B cell (primary cell): ENCODE results near the gene HERC2. TPM values are rescaled to one million over a fixed set of nuclear protein-coding genes. Genes with fewer than 3 reads are reported as not detected.

ENCODE experiments used
- ATAC-seq: fragments of 200-7000 bp; cut with Tn5 transposase; one replicate; pipeline ENCODE4 v1.10.0; 2021; ENCODE audit warnings: low read depth, mild to moderate bottlenecking, moderate number of reproducible peaks, moderate library complexity
- CTCF ChIA-PET: fragments of 350-600 bp; sonication (Branson Sonifier 250); formaldehyde crosslinking; loops from one replicate; lab custom pipeline; 2021; ENCODE audit warnings: antibody characterized with exemption, inconsistent platforms; lab: Charles Lee
- POLR2A ChIA-PET: fragments of 350-600 bp; sonication (Branson Sonifier 250); formaldehyde crosslinking; loops from one replicate; lab custom pipeline; 2021; ENCODE audit warnings: antibody characterized with exemption; lab: Charles Lee
- DNase-seq: peaks from one replicate; pipeline ENCODE4 v3.0.0; 2013
- H2AFZ ChIP-seq: 2 replicates; pipeline ENCODE4 v1.6.1; 2012; ENCODE audit warnings: mild to moderate bottlenecking, low read depth, low read length; ENCODE audit not compliant: insufficient read depth, poor library complexity, severe bottlenecking
- H3K27ac ChIP-seq, 2 donors: 1 replicate in 1 of 2; 2 replicates in 1 of 2; pipeline ENCODE4 v1.5.1; 2012 to 2013; ENCODE audit warnings: low read length in 2 of 2, mild to moderate bottlenecking in 2 of 2, moderate library complexity in 1 of 2
- H3K27me3 ChIP-seq, 4 experiments: fragments of 200-600 bp in 1 of 4; sonication (generic) in 1 of 4; replicated peaks in 1 of 4; 1 replicate in 2 of 4; 2 replicates in 2 of 4; pipeline versions ENCODE4 v1.6.1 to v1.7.0; 2013 to 2016; ENCODE audit warnings: low read length in 3 of 4, mild to moderate bottlenecking in 2 of 4, mixed read lengths in 1 of 4, moderate library complexity in 1 of 4; ENCODE audit not compliant: insufficient read depth in 4 of 4, control insufficient read depth in 3 of 4; ENCODE audit errors: control extremely low read depth in 1 of 4
- H3K36me3 ChIP-seq, 2 experiments: replicated peaks in 1 of 2; 1 replicate in 1 of 2; 2 replicates in 1 of 2; pipeline versions ENCODE4 v1.6.1 to v1.7.1; 2013; ENCODE audit warnings: low read length in 1 of 2; ENCODE audit not compliant: insufficient read depth in 2 of 2, control insufficient read depth in 1 of 2; ENCODE audit errors: control extremely low read depth in 1 of 2, extremely low read depth in 1 of 2
- H3K4me1 ChIP-seq, 2 donors: fragments of 200-600 bp in 1 of 2; sonication (generic) in 1 of 2; 1 replicate in 1 of 2; 2 replicates in 1 of 2; pipeline versions ENCODE4 v1.5.1 to v1.6.1; 2013 to 2017; ENCODE audit warnings: low read length in 2 of 2; ENCODE audit not compliant: control insufficient read depth in 2 of 2, insufficient read depth in 2 of 2
- H3K4me2 ChIP-seq: replicated peaks from 2 replicates; pipeline ENCODE3; 2012; ENCODE audit warnings: mild to moderate bottlenecking, low read depth, low read length; ENCODE audit not compliant: poor library complexity, severe bottlenecking
- H3K4me3 ChIP-seq, 5 experiments: fragments of 200-600 bp in 1 of 5; sonication (generic) in 1 of 5; 1 replicate in 3 of 5; 2 replicates in 2 of 5; pipeline versions ENCODE4 v1.5.1 to v1.7.0; 2011 to 2016; ENCODE audit warnings: low read length in 4 of 5, mild to moderate bottlenecking in 4 of 5, low read depth in 2 of 5, control low read depth in 1 of 5, moderate library complexity in 1 of 5; ENCODE audit not compliant: insufficient read depth in 1 of 5; ENCODE audit errors: control extremely low read depth in 1 of 5, extremely low read depth in 1 of 5
- H3K79me2 ChIP-seq: fragments of 200-600 bp; sonication (generic); one replicate; pipeline ENCODE4 v1.6.0; 2016; ENCODE audit warnings: low read length; ENCODE audit not compliant: control insufficient read depth, insufficient read depth
- H3K9ac ChIP-seq: fragments of 200-600 bp; sonication (generic); 2 replicates; pipeline ENCODE4 v1.6.1; 2017; ENCODE audit warnings: mild to moderate bottlenecking, low read length, moderate library complexity
- H3K9me3 ChIP-seq, 3 donors: one replicate each; pipeline versions ENCODE4 v1.6.1 to v1.7.1; 2013; ENCODE audit warnings: low read length in 2 of 3; ENCODE audit not compliant: control insufficient read depth in 2 of 3, insufficient read depth in 1 of 3; ENCODE audit errors: control extremely low read depth in 1 of 3
- H4K20me1 ChIP-seq: 2 replicates; pipeline ENCODE4 v1.6.0; 2012; ENCODE audit warnings: mild to moderate bottlenecking, low read length; ENCODE audit not compliant: insufficient read depth, control insufficient read depth, poor library complexity, severe bottlenecking
- H3K27ac Mint-ChIP-seq: one replicate; pipeline ENCODE4 v1.8.0; 2021; ENCODE audit warnings: mixed read lengths
- H3K27me3 Mint-ChIP-seq: one replicate; pipeline ENCODE4 v1.8.0; 2021; ENCODE audit warnings: mixed read lengths
- H3K4me1 Mint-ChIP-seq: one replicate; pipeline ENCODE4 v1.8.0; 2021; ENCODE audit warnings: mixed read lengths
- H3K4me3 Mint-ChIP-seq: one replicate; pipeline ENCODE4 v1.8.0; 2021; ENCODE audit warnings: mixed read lengths
- H3K9me3 Mint-ChIP-seq: one replicate; pipeline ENCODE4 v1.8.0; 2022; ENCODE audit warnings: mixed read lengths; ENCODE audit not compliant: insufficient read depth
- CTCF ChIP-seq: fragments of 200-600 bp; IDR thresholded peaks from one replicate; pipeline ENCODE4 v1.8.0; 2022; ENCODE audit warnings: antibody characterized with exemption, mild to moderate bottlenecking
- EZH2 ChIP-seq: IDR thresholded peaks from 2 replicates; pipeline ENCODE4 v1.6.1; 2012; ENCODE audit warnings: borderline replicate concordance, low read depth, mild to moderate bottlenecking, moderate library complexity, low read length; ENCODE audit not compliant: insufficient read depth, poor library complexity, severe bottlenecking
- WGBS: methylation state at CpG from one replicate; pipeline ENCODE4 v1.1.5; 2013; ENCODE audit warnings: missing lambda C conversion rate; ENCODE audit not compliant: insufficient coverage; 5-methylcytosine and 5-hydroxymethylcytosine counted together
- intact Hi-C: fragments of 100-400 bp; cut with micrococcal nuclease; formaldehyde crosslinking; loops from one replicate; pipeline ENCODE4 v1.10.0; 2022
- polyA plus RNA-seq: library from polyadenylated mRNA; depleted of rRNA; stranded (reverse); fragments of >200 nt; gene quantifications from 2 replicates; pipeline ENCODE4 v1.2.3, GENCODE V29; 2012
- total RNA-seq, 2 donors: library from RNA; stranded (reverse); fragments of 120-200 nt in 1 of 2; gene quantifications; 1 replicate in 1 of 2; 2 replicates in 1 of 2; pipeline versions ENCODE4 v1.2.3 to v1.2.4, GENCODE V29; 2013 to 2022

Gene HERC2
- total and polyA plus RNA-seq, 2 donors (not counting 1 experiment from before 2014, with no cell fraction given), result 31.0 to 52.7 TPM

GRCh38 chr15:28267727-28268126 lies 54.3 kb downstream of the HERC2 start:
- no peak overlapping the region for H3K4me2 ChIP-seq
- Mint-ChIP-seq H3K4me3 (no peak overlapping the region), H3K9me3 (no peaks in the 10 kb centered on the region), H3K4me1 (peaks cover 17% of the 10 kb centered on the region), H3K27ac (no peak overlapping the region), H3K27me3 (no peaks in the 10 kb centered on the region)
- H3K27me3 ChIP-seq, result no peaks in the 10 kb centered on the region
- CTCF ChIA-PET, result no interaction called here
- peaks cover 0 to 6% (median 0%) of the 10 kb centered on the region in 3 donors for H3K9me3 ChIP-seq
- POLR2A ChIA-PET, result no interaction called here
- no peak overlapping the region for H3K27ac ChIP-seq
- no peak overlapping the region for H3K4me3 ChIP-seq
- no peaks in the 10 kb centered on the region for H4K20me1 ChIP-seq
- peaks cover 8 to 16% of the 10 kb centered on the region in 2 donors for H3K4me1 ChIP-seq
- peaks cover 3 to 61% of the 10 kb centered on the region in 2 experiments for H3K36me3 ChIP-seq
- DNase-seq, result no peak
- H3K9ac ChIP-seq, result no peak overlapping the region
- intact Hi-C loops, result no loop called here
- H2AFZ ChIP-seq, result no peak overlapping the region
- no peaks in the 10 kb centered on the region for H3K79me2 ChIP-seq
- no peak for ATAC-seq
- TF ChIP-seq EZH2 (no peak), CTCF (no peak)

- Mint-ChIP-seq H3K4me3 (peak overlapping the region; percentile 4), H3K9me3 (no peaks in the 10 kb centered on the region), H3K4me1 (peaks cover 19% of the 10 kb centered on the region), H3K27me3 (no peaks in the 10 kb centered on the region), H3K27ac (peak overlapping the region; percentile 16)
- Histone ChIP-seq H3K27me3 (no peaks in the 10 kb centered on the region), H3K9ac (no peak overlapping the region), H4K20me1 (no peaks in the 10 kb centered on the region), H3K79me2 (no peaks in the 10 kb centered on the region), H3K36me3 (peaks cover 3 to 60% of the 10 kb centered on the region in 2 experiments), H2AFZ (no peak overlapping the region), H3K4me3 (no peak overlapping the region), H3K9me3 (peaks cover 0 to 6% (median 0%) of the 10 kb centered on the region in 3 donors), H3K4me2 (peak overlapping the region; percentile 9), H3K27ac (peak overlapping the region; percentile 24 to 48), H3K4me1 (peaks cover 8 to 16% of the 10 kb centered on the region in 2 donors)
- WGBS, result 55% methylated on average over 27 of the region's 29 CpGs
- DNase-seq (peak; percentile 15), ATAC-seq (peak; percentile 56)
- no peak for TF ChIP-seq CTCF
- TF ChIP-seq EZH2, result no peak
- intact Hi-C loops, result no loop called here
- ChIA-PET CTCF (no interaction called here), POLR2A (no interaction called here)
Measured at GRCh38 chr15:28265334-28266019, 56.5 kb downstream of the HERC2 start.
